ENCODE measurements around the gene MMRN1. TPM values are rescaled to one million over a fixed set of nuclear protein-coding genes. Genes with fewer than 3 reads are reported as not detected.

The MMRN1 gene
- total RNA-seq, 2 donors from 2014 or later, result not detected

GRCh38 chr4:89855236-89855635, 39.4 kb upstream of the MMRN1 start:
- H3K27ac Mint-ChIP-seq, result no peak overlapping the region
- no peaks in the 10 kb centered on the region for H3K4me1 ChIP-seq (ENCODE audit: control insufficient read depth, insufficient read depth, low read length)
- H3K36me3 ChIP-seq (ENCODE audit: control insufficient read depth, insufficient read depth, low read length), result no peaks in the 10 kb centered on the region
- TF ChIP-seq CTCF (conservative IDR thresholded peaks at IDR 0.05), result no peak
- H3K27ac ChIP-seq (ENCODE audit: low read depth, low read length), result no peak overlapping the region
- no peak for DNase-seq
- H3K36me3 Mint-ChIP-seq (ENCODE audit: low read depth), result no peaks in the 10 kb centered on the region
- no peak overlapping the region for H3K4me3 ChIP-seq (ENCODE audit: low read length)
- WGBS, 2 experiments (ENCODE audit: insufficient coverage in 1 of 2, insufficient read length in 1 of 2), result 92% methylated on average over 3 of the region's 3 CpGs
- no peak overlapping the region for H3K4me3 Mint-ChIP-seq
- H3K27me3 Mint-ChIP-seq (ENCODE audit: insufficient read depth), result no peaks in the 10 kb centered on the region
- H3K9me3 Mint-ChIP-seq, result peaks cover 40% of the 10 kb centered on the region
- H3K9me3 ChIP-seq (ENCODE audit: control insufficient read depth, low read length), result peaks cover 9% of the 10 kb centered on the region
- no peak overlapping the region for H3K9ac ChIP-seq (ENCODE audit: extremely low read depth, low read length, poor library complexity, severe bottlenecking)
- H3K4me1 Mint-ChIP-seq, result no peaks in the 10 kb centered on the region
- H3K27me3 ChIP-seq (ENCODE audit: control insufficient read depth, insufficient read depth, low read length, poor library complexity, severe bottlenecking), result no peaks in the 10 kb centered on the region

- no peak for TF ChIP-seq CTCF (conservative IDR thresholded peaks at IDR 0.05)
- Histone ChIP-seq H3K27me3 (ENCODE audit: control insufficient read depth, insufficient read depth, low read length, poor library complexity, severe bottlenecking) (no peaks in the 10 kb centered on the region), H3K4me1 (ENCODE audit: control insufficient read depth, insufficient read depth, low read length) (no peaks in the 10 kb centered on the region), H3K36me3 (ENCODE audit: control insufficient read depth, insufficient read depth, low read length) (no peaks in the 10 kb centered on the region), H3K4me3 (ENCODE audit: low read length) (no peak overlapping the region), H3K9ac (ENCODE audit: extremely low read depth, low read length, poor library complexity, severe bottlenecking) (no peak overlapping the region), H3K27ac (ENCODE audit: low read depth, low read length) (no peak overlapping the region), H3K9me3 (ENCODE audit: control insufficient read depth, low read length) (peaks cover 4% of the 10 kb centered on the region)
- Mint-ChIP-seq H3K4me3 (no peak overlapping the region), H3K27me3 (ENCODE audit: insufficient read depth) (peaks cover 2% of the 10 kb centered on the region), H3K9me3 (peaks cover 20% of the 10 kb centered on the region), H3K4me1 (no peaks in the 10 kb centered on the region), H3K27ac (no peak overlapping the region), H3K36me3 (ENCODE audit: low read depth) (no peaks in the 10 kb centered on the region)
- no peak for DNase-seq
- WGBS, 2 experiments (ENCODE audit: insufficient coverage in 1 of 2, insufficient read length in 1 of 2), result 94% methylated on average over 3 to 5 of the region's 5 CpGs
Measured at GRCh38 chr4:89860971-89861370, 33.7 kb upstream of the MMRN1 start.

- DNase-seq, result no peak
- no peak overlapping the region for H3K9ac ChIP-seq (ENCODE audit: extremely low read depth, low read length, poor library complexity, severe bottlenecking)
- H3K27ac Mint-ChIP-seq, result no peak overlapping the region
- H3K27me3 Mint-ChIP-seq (ENCODE audit: insufficient read depth), result peaks cover 2% of the 10 kb centered on the region
- WGBS, 2 experiments (ENCODE audit: insufficient coverage in 1 of 2, insufficient read length in 1 of 2), result 94 to 97% methylated on average over 4 to 5 of the region's 5 CpGs
- H3K4me3 ChIP-seq (ENCODE audit: low read length), result no peak overlapping the region
- H3K4me3 Mint-ChIP-seq, result no peak overlapping the region
- H3K4me1 ChIP-seq (ENCODE audit: control insufficient read depth, insufficient read depth, low read length), result no peaks in the 10 kb centered on the region
- peaks cover 9% of the 10 kb centered on the region for H3K9me3 Mint-ChIP-seq
- H3K9me3 ChIP-seq (ENCODE audit: control insufficient read depth, low read length), result no peaks in the 10 kb centered on the region
- no peaks in the 10 kb centered on the region for H3K4me1 Mint-ChIP-seq
- H3K36me3 ChIP-seq (ENCODE audit: control insufficient read depth, insufficient read depth, low read length), result no peaks in the 10 kb centered on the region
- no peak overlapping the region for H3K27ac ChIP-seq (ENCODE audit: low read depth, low read length)
- no peak for TF ChIP-seq CTCF (conservative IDR thresholded peaks at IDR 0.05)
- no peaks in the 10 kb centered on the region for H3K36me3 Mint-ChIP-seq (ENCODE audit: low read depth)
- H3K27me3 ChIP-seq (ENCODE audit: control insufficient read depth, insufficient read depth, low read length, poor library complexity, severe bottlenecking), result no peaks in the 10 kb centered on the region
Measured at GRCh38 chr4:89863533-89863932, 31.1 kb upstream of the MMRN1 start.

Measured in endodermal cell (in vitro differentiated cells).